Gastroesophageal sphincter (tissue), 4 donors: ENCODE data around the gene C10orf90. TPM values are rescaled to one million over a fixed set of nuclear protein-coding genes. Genes with fewer than 3 reads are reported as not detected.

ENCODE experiments used
- ATAC-seq: fragments of 150-250 bp; one replicate; pipeline ENCODE4 v1.9.1; 2016; ENCODE audit warnings: mild to moderate bottlenecking, moderate library complexity
- H3K27ac ChIP-seq, 4 donors: fragments of 200-600 bp; sonication (generic) in 3 of 4; 1 replicate in 3 of 4; 2 replicates in 1 of 4; pipeline ENCODE4 v1.5.1; 2016 to 2019
- H3K27me3 ChIP-seq: fragments of 200-600 bp; sonication (generic); one replicate; pipeline ENCODE4 v1.5.1; 2019
- H3K36me3 ChIP-seq, 2 donors: fragments of 200-600 bp; sonication (generic); one replicate each; pipeline ENCODE4 v1.5.1; 2019; ENCODE audit warnings: control low read depth in 1 of 2
- H3K4me1 ChIP-seq, 3 donors: fragments of 200-600 bp; sonication (generic); 1 replicate in 2 of 3; 2 replicates in 1 of 3; pipeline ENCODE4 v1.5.1; 2016 to 2019; ENCODE audit warnings: control low read depth in 2 of 3
- H3K4me3 ChIP-seq, 2 donors: fragments of 200-600 bp; sonication (generic); one replicate each; pipeline ENCODE4 v1.5.1; 2019; ENCODE audit warnings: mild to moderate bottlenecking in 1 of 2, moderate library complexity in 1 of 2
- H3K9me3 ChIP-seq, 3 donors: fragments of 200-600 bp; sonication (generic); one replicate each; pipeline ENCODE4 v1.5.1; 2017 to 2019; ENCODE audit warnings: control low read depth in 2 of 3
- EP300 ChIP-seq: sonication (generic); formaldehyde crosslinking; IDR thresholded peaks from one replicate; pipeline ENCODE4 v1.6.1; 2017; ENCODE audit warnings: antibody characterized with exemption, mild to moderate bottlenecking
- POLR2A ChIP-seq, 2 donors: fragments of 450-650 bp; IDR thresholded peaks; one replicate each; pipeline ENCODE4 v1.6.1; 2017; ENCODE audit warnings: antibody characterized with exemption in 2 of 2, mild to moderate bottlenecking in 2 of 2, moderate library complexity in 1 of 2
- POLR2AphosphoS5 ChIP-seq: sonication (generic); formaldehyde crosslinking; IDR thresholded peaks from one replicate; pipeline ENCODE4 v1.6.1; 2017; ENCODE audit warnings: antibody characterized with exemption
- WGBS, 2 donors: methylation state at CpG; one replicate each; pipeline ENCODE4 v1.1.5; 2018; ENCODE audit warnings: low coverage in 1 of 2; 5-methylcytosine and 5-hydroxymethylcytosine counted together
- total RNA-seq, 4 donors: library from RNA; depleted of rRNA; stranded (reverse); fragments of >200 nt; gene quantifications; one replicate each; pipeline ENCODE4 v1.1.0, GENCODE V29; 2016
- TF ChIP-seq, protein P1 (sequence below), 4 experiments: fragments of 200-600 bp in 2 of 4; fragments of 450-650 bp in 2 of 4; sonication (generic) in 1 of 4; IDR thresholded peaks; one replicate each; pipeline ENCODE4 v1.5.1; 2017 to 2019; ENCODE audit warnings: antibody characterized with exemption in 4 of 4, mild to moderate bottlenecking in 2 of 4, moderate library complexity in 2 of 4

C10orf90 gene
- total RNA-seq, 4 donors from 2014 or later = not detected

GRCh38 chr10:126533644-126534043, 136.8 kb downstream of the C10orf90 start:
- no peaks in the 10 kb centered on the region for H3K4me1 ChIP-seq
- ATAC-seq = no peak

DNA sequence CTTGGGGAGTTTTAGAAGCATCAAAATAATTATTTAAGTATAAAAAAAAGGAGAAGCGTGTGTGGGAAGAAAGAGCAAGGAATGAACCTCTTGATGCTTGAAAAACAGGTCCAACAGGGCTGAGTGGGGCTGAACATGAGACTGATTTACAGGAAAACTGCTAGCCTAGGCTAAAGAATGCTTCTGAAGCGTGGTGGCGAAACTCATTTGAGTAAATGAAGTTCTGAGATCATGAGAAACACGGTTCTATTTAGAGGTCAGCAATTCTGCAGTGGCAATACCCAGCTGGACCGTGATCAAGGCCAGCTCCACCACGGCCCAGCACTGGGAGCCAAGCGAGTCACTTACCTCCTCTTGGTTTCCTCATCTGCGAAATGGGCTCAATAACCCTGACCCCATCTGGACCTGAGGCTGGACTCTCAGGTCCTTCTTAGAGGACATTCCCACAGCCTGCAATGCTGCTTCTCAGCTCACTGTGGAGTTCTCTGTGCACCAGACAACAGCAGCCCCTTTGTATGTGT, 142.1 kb downstream of the C10orf90 start:
- WGBS, 2 donors = 86% methylated on average over 7 of the region's 8 CpGs; no CpG with 5 or more reads in 1 of the 2 donors
- H3K4me1 ChIP-seq = no peaks in the 10 kb centered on the region
- no peak for TF ChIP-seq EP300
- TF ChIP-seq, protein P1, sequence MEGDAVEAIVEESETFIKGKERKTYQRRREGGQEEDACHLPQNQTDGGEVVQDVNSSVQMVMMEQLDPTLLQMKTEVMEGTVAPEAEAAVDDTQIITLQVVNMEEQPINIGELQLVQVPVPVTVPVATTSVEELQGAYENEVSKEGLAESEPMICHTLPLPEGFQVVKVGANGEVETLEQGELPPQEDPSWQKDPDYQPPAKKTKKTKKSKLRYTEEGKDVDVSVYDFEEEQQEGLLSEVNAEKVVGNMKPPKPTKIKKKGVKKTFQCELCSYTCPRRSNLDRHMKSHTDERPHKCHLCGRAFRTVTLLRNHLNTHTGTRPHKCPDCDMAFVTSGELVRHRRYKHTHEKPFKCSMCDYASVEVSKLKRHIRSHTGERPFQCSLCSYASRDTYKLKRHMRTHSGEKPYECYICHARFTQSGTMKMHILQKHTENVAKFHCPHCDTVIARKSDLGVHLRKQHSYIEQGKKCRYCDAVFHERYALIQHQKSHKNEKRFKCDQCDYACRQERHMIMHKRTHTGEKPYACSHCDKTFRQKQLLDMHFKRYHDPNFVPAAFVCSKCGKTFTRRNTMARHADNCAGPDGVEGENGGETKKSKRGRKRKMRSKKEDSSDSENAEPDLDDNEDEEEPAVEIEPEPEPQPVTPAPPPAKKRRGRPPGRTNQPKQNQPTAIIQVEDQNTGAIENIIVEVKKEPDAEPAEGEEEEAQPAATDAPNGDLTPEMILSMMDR (IDR thresholded peaks at IDR 0.05) = no peak
- H3K27me3 ChIP-seq = peaks cover 8% of the 10 kb centered on the region
- ATAC-seq = no peak
- no peak overlapping the region for H3K4me3 ChIP-seq
- H3K9me3 ChIP-seq = no peaks in the 10 kb centered on the region
- H3K27ac ChIP-seq = no peak overlapping the region
- no peaks in the 10 kb centered on the region for H3K36me3 ChIP-seq

More at GRCh38 chr10:126533644-126534043, 136.8 kb downstream of the C10orf90 start:
- H3K27me3 ChIP-seq = peaks cover 7% of the 10 kb centered on the region
- no peak overlapping the region for H3K4me3 ChIP-seq
- H3K27ac ChIP-seq = no peak overlapping the region
- WGBS, 2 donors = 100% methylated on average over 2 of the region's 5 CpGs; no CpG with 5 or more reads in 1 of the 2 donors
- H3K9me3 ChIP-seq = no peaks in the 10 kb centered on the region
- H3K36me3 ChIP-seq = no peaks in the 10 kb centered on the region
- TF ChIP-seq POLR2AphosphoS5 (no peak), EP300 (no peak), POLR2A (IDR thresholded peaks at IDR 0.05) (no peak)
- TF ChIP-seq, protein P1 (IDR thresholded peaks at IDR 0.05) = no peak

DNA sequence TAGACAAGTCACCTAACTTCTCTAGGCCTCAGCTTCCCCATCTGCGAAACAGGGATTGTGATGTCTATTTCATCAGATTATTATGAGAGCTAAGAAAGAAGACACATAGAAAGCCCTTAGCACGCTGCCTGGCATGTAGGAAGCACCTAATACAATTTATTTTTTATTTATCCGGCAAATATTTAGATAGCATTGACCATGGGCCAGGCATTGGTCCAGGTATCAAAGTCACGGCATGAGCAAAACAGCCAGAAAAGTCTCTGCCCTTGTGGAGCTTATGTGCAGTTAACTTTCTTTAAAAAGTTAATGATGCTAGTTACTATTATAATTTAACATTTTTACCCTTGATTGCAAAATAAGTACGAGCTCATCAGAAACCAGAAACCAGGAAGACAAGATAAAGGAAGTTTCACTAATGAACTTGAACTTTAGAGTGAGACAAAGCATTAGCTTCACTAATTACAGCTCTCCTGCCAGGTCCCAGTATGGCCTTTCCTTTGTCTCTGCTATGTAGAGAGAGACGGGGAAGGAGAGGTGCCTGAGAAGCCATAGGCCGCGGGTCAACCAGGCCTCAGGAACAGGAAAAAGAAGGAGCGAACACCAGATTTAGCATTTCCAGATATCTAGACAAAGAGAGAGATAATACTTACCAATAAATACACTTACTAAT, 142.7 kb downstream of the C10orf90 start:
- TF ChIP-seq POLR2A (IDR thresholded peaks at IDR 0.05) = no peak
- TF ChIP-seq, protein P1 (IDR thresholded peaks at IDR 0.05) = no peak
- no peak for TF ChIP-seq EP300
- no peak for TF ChIP-seq POLR2AphosphoS5
- Histone ChIP-seq H3K9me3 (no peaks in the 10 kb centered on the region), H3K27me3 (peaks cover 8% of the 10 kb centered on the region), H3K4me3 (no peak overlapping the region), H3K4me1 (no peaks in the 10 kb centered on the region), H3K36me3 (no peaks in the 10 kb centered on the region), H3K27ac (no peak overlapping the region)
- no peak for ATAC-seq
- 83 to 93% methylated on average over 4 to 9 of the region's 9 CpGs for WGBS, 2 donors

DNA sequence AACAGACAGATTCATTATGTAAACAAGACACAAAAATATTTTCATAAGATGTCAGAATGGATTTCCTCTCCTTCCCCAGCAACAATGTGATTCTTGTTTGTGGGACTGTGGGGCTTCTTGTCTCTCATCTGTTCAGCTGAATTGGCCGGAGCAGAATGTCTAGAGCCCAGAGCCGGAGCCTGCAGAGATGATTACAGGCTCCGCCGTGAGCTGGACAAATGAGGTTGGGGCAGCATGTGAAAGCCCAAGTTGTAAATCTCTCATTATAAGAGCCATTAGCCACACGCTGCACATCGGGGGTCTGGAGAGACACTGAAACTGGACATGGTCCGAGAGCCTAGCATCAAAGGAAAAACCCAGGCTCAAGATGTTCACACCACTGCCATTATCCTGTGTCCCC, 145.2 kb downstream of the C10orf90 start:
- H3K27me3 ChIP-seq = peaks cover 8% of the 10 kb centered on the region
- H3K27ac ChIP-seq = no peak overlapping the region
- 0% methylated on average over 2 of the region's 7 CpGs; no CpG with 5 or more reads in 1 of the 2 donors for WGBS, 2 donors
- ATAC-seq = no peak
- TF ChIP-seq POLR2AphosphoS5 (no peak), POLR2A (IDR thresholded peaks at IDR 0.05) (no peak), EP300 (no peak)
- TF ChIP-seq, protein P1 (IDR thresholded peaks at IDR 0.05) = no peak
- H3K4me3 ChIP-seq = no peak overlapping the region
- H3K4me1 ChIP-seq = no peaks in the 10 kb centered on the region
- H3K9me3 ChIP-seq = no peaks in the 10 kb centered on the region
- no peaks in the 10 kb centered on the region for H3K36me3 ChIP-seq

DNA sequence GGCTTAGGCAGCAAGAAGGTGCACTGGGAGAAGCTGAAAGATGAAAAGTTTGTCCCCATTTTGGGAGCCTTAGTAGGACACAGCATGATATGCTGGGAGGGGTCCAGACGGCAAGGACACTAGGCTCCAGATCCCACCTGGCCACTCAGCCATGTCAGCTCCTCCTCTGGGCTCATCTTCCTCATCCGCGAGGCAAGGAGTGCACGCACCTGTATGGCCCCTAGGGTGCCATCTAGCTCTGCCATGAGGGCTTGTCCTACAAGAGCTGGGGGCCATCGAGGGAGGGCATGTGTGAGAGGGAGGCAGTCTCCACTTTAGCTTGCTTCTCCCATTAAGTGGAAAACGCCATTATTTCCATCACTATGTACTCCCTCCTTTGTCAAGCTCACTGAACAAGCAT, 146.0 kb downstream of the C10orf90 start:
- TF ChIP-seq EP300 (no peak), POLR2A (IDR thresholded peaks at IDR 0.05) (no peak), POLR2AphosphoS5 (no peak)
- TF ChIP-seq, protein P1 (IDR thresholded peaks at IDR 0.05) = no peak
- Histone ChIP-seq H3K36me3 (no peaks in the 10 kb centered on the region), H3K4me1 (no peaks in the 10 kb centered on the region), H3K27ac (no peak overlapping the region), H3K9me3 (no peaks in the 10 kb centered on the region), H3K4me3 (no peak overlapping the region), H3K27me3 (peaks cover 8% of the 10 kb centered on the region)
- WGBS, 2 donors = 66 to 75% methylated on average over 6 of the region's 6 CpGs
- no peak for ATAC-seq
